ENCODE measurements around the gene HYCC1.
A peak's percentile ranks its signal among the peaks of the same experiment; 100 is the strongest.

Gene HYCC1

DNA sequence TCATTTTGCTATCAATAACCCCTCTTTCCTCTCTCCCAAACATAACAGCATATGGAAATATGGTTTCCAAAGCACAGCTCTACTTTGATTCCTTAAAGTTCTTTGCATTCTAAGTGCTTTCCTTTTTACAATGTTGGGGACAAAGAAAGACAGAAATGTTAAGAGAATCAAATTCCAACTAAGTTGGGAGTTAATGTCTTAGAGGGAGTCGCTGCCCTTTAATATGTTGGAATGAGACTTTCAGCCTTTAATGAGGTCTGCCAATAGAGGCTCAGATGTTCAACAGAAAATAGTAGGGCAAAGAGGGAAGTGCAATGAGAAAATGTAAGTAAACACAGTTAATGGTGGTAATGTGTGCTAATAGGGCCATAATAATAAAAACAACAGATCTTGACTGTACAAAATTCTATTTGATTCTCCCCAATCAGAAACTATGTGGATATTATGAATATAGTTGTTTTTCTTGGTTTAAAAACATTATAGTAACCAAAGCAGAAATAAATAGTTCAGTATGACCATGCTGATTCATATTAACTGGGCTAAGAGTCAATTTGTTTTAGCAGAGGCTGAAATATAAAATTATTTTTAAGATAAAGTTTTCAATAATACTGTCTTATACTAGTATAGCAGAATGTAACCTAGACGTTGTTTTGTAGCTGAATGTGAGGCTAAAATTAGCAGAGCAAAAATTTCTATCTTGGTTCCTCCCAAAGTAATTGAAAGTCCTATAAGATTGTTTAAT lies 10.3 kb downstream of the HYCC1 start:
- no peak for TF ChIP-seq ZNF274 (IDR thresholded peaks at IDR 0.05; ENCODE audit: low read depth, low read length)
- no peak overlapping the region for H3K4me3 ChIP-seq (ENCODE audit: low read length)

DNA sequence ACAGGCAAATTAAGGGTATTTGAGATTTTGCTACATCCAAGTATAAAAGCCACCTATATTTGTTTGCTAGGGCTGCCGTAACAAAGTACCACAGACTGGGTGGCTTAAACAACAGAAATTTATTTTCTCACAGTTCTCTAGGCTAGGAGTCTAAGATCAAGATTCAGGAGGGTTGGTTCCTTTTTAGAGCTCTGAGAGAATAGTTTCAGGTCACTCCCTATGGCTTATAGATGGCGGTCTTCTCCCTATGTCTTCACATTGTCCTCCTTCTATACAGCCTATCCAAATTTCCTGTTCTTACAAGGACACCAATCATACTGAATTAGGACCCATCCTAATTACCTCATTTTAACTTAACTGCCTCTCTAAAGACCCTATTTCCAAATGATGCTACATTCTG lies 11.2 kb downstream of the HYCC1 start:
- no peak overlapping the region for H3K4me3 ChIP-seq (ENCODE audit: low read length)
- TF ChIP-seq ZNF274 (IDR thresholded peaks at IDR 0.05; ENCODE audit: low read depth, low read length) = no peak

DNA sequence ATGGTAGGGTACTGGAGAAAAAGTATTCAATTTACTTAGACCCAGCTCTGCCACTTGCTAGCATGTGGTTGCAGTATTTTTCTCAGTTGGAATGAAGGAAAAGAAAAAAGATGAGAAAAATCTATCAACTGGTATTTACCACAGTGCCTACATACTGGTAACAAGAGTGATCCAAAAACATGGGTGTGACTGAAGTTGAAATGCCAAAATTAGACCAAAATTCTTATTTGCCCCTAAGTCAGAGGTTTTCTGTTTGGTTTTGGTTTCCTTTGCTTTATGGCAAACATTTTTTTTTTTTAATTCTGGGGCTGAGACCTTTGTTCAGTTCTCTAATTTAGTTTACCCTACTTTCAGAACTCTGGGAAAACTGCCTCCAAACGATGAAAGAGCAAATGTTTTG lies 12.3 kb downstream of the HYCC1 start:
- no peak overlapping the region; the same call in 1 of the 2 replicates for H3K4me3 ChIP-seq (ENCODE audit: low read length)
- TF ChIP-seq ZNF274 (IDR thresholded peaks at IDR 0.05; ENCODE audit: low read depth, low read length) = no peak

DNA sequence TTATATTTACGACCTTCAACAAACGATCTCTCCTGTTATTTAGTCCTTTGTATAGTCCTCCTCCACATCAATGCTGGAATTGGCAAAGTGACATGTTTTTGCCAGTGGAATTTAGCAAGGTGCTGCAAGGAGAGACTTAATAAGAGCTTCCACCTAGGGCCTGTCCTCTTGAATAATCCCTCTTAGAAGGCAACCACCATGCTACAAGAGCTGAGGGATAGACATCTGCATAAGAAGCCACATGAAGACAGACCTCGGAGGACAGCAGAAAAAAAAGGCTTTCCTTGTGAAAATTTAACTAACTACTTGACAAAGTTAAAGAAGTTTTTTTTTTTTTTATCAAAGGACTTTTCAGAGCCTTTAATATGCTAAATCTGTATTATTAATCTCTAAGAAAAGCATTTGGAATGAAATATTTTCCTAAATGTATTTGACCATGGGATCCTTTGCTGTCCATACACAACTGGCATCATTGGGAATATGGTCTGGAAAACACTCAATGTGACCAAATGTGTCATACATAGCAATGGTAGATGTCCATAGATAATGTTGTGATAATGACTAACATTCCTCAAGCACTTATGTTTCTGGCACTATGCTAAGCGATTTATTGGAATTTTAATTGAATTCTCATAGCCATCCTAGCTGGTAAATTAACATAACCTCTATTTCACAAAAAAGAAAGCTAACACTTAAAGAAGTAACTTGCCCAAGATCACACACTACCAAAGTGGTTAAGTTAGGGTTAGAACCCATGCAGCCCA lies 13.2 kb downstream of the HYCC1 start:
- no peak for TF ChIP-seq ZNF274 (IDR thresholded peaks at IDR 0.05; ENCODE audit: low read depth, low read length)

DNA sequence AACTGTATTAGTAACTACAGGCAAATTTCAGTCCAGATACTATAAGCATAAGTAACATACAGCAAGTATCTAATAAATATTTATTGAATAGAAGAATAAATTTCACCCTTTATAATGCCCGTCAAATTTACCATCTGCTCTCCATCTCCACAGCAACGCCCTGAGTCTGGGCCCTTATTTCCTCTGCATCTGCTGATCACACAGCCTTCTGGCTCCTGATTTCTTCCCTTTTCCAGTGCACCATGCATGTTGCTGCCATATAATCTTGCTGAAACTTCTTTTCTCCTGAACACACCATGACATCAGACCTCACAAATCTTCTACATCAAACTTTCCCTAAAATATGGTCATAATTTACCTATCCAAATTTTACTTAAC lies 15.4 kb downstream of the HYCC1 start:
- H3K4me3 ChIP-seq (ENCODE audit: low read length) = no peak overlapping the region
- no peak for TF ChIP-seq ZNF274 (IDR thresholded peaks at IDR 0.05; ENCODE audit: low read depth, low read length)

More for the DNA sequence above, 13.2 kb downstream of the HYCC1 start:
- H3K4me3 ChIP-seq (ENCODE audit: low read length) = peak overlapping the region; percentile 18; the same call in 1 of the 2 replicates

DNA sequence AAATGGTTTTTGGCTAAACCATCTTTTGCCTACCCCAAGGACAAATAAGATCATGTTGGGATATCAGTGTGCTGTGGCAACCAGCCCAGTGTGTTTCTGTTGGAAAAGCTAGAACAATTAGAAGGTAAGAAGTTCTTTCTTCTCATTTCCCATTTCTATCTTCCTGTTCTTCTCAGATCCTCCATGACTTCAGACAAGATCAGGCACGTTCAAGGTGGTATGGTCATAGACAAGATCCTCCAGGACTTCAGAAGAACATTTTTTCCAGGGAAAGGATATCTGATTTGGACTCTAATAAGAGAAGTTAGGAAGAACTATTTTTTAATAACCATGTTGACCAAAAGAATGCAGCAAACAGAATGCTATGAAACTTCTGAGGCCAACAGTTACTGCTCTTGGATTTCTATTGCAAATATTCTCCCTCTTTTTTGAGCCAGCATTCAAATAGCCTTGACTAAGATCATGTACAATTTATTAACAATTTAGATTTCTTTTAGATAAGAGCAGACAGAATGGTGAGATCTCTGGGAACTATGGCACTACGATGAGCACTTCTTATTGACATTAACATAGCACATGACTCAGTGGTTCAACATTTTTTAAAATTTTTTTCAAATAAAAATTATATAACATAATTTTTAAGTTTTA lies 15.9 kb downstream of the HYCC1 start:
- TF ChIP-seq ZNF274 (IDR thresholded peaks at IDR 0.05; ENCODE audit: low read depth, low read length) = no peak
- H3K4me3 ChIP-seq (ENCODE audit: low read length) = no peak overlapping the region

DNA sequence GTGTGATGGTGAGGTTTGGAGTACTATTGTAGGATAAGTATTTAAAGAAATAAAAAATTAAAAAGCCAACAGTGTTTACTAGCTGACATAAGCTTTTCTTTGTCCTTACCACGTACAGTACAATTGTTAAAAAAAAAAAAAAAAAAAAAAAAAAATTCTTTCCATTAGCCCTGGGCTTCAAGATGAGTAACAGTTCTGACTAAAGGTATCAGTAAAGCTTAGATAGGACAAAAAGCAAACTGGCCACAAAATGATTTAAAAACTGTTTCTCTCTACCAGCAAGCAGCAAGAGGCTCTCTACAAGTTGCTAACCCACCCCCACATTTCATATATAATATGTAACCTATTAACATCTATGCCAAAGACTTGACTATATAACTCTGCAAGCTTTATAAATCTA lies 17.5 kb downstream of the HYCC1 start:
- TF ChIP-seq ZNF274 (IDR thresholded peaks at IDR 0.05; ENCODE audit: low read depth, low read length) = no peak

DNA sequence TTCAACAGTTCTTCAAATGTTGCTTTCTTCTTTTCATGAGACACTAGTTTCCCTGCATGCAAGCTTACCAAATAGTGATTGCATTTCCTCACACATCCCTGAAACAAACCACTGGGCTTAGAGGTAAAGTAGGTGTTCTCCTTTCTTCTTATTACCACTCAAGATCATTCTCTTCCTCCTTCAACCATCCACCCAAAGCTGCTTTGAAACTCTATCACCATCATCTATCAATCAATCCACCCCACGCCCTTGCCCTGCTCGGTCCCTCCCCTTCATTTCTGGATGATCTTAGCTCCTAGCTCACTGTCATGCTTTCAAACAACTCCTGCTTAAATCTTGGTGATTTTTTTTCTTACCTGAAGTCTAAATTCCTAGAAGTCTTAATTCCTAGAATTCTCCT lies 18.9 kb downstream of the HYCC1 start:
- no peak overlapping the region for H3K4me3 ChIP-seq (ENCODE audit: low read length)
- no peak for TF ChIP-seq ZNF274 (IDR thresholded peaks at IDR 0.05; ENCODE audit: low read depth, low read length)

More for the DNA sequence above, 17.5 kb downstream of the HYCC1 start:
- no peak overlapping the region for H3K4me3 ChIP-seq (ENCODE audit: low read length)

DNA sequence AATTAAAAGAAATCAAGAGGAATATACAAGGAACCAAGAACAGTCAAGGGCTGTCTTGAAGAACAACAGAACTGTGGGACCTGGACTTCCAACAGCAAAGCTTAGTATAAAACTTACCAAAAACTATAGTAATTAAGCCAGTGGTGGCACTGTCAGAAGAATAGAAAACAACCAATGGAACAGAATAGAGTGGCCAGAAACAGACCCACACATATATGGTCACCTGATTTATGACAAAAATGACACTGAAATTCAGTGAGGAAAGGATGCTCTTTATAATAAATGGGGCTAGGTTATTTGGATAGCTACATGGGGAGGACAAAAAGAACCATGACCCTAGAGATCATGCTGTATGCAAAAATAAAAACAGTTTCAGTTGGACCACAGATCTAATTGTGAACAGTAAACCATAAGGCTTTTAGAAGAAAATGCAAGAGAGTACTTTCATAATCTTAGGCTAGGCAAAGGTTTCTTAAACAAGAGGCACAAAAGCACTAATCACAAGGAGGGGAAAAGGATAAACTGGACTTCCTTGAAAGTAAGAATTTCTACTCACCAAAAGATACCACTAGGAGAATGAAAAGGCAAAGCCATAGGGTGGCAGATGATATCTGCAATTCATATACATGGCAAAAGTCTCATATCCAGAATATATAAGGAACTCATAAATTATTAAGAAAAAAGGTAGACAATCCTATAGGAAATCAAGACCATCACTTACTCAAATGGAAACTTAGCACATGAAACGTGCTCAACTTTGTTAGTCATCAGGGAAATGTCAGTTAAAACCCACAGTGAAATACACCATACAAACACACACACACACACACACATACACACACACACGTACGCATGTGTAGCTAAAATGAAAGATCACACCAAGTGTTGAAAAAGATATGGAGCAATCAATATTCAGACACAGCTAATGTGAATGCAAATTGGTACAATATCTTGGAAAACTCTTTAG lies 20.8 kb downstream of the HYCC1 start:
- no peak for TF ChIP-seq ZNF274 (IDR thresholded peaks at IDR 0.05; ENCODE audit: low read depth, low read length)
- H3K4me3 ChIP-seq (ENCODE audit: low read length) = peak overlapping the region; percentile 61; the same call in 1 of the 2 replicates

DNA sequence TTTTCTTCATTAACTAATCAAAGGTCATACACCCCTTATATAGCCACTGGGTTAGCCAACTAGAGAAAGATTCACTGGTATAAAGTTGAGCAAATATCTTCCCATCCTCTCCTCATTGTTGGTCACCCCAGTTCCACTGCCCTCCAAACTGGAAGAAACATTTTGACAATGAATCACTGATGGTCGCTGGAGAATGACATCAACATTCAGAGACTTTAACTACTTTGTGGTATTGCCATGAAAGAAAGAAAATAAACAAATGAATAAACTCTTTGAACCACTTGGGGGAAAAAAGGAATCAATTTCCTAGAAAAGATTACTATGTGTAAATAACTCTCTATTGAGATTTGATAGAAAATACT lies 23.4 kb downstream of the HYCC1 start:
- TF ChIP-seq ZNF274 (IDR thresholded peaks at IDR 0.05; ENCODE audit: low read depth, low read length) = no peak
- H3K4me3 ChIP-seq (ENCODE audit: low read length) = no peak overlapping the region

DNA sequence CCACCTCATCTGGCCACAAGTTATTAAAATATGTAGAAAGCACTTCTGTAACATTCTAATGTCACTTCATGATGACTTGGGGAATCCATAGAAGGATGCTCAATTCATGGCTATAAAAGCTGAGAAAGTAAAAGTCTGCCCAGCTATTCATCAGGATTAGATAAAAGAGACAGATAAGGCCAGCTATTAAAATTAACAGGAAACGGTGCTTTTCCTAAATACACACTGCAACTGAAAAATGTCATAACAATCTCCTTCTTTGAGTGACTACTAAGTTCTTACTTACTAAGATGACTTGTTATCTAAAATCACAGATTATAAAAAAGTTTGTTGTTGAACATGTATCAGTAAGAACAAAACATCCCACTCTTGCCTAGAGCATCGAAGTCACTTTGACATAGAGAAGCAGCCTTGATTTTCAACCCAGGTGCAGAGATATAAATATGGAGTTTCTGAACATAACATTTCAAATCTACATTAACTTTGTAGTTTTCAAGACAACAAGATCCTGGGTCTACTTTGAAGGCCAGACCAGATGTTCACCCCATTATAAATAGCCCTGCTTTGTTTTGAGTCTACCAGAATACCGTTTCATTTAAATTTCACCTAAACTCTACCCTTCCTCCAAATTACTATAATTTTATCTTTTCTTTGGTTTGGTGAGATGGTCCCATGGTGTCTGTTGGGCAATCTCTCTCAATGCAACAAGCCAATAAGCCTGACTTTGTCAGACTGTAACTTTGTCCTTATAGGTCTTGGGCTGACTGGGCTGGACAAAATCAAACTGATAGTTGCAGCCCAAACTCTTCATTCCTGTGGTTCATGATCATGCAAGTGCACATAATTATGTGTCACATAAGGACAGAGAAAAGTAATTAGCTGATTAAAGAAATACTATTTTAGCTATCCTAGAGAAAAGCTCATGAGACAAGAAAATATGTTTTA lies 24.0 kb downstream of the HYCC1 start:
- no peak overlapping the region for H3K4me3 ChIP-seq (ENCODE audit: low read length)
- no peak for TF ChIP-seq ZNF274 (IDR thresholded peaks at IDR 0.05; ENCODE audit: low read depth, low read length)

DNA sequence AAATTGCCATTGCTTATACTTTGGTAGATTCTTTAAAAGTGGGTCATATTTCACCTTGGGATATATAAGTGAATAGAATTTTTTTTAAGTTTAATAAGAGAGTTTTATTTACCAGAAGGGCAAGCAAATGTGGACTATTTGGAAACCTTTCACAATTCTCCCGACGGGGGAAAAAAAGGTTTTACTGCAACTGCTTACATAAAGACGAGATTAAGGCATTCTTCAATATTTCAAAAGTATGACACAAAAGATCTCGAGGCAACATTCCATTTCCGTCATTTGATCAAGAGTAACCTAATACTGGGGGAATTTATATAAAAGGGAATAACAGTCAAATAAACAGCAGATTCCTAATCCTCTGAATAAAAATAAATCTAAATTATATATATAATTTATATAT lies 28.5 kb downstream of the HYCC1 start:
- no peak for TF ChIP-seq ZNF274 (IDR thresholded peaks at IDR 0.05; ENCODE audit: low read depth, low read length)
- H3K4me3 ChIP-seq (ENCODE audit: low read length) = no peak overlapping the region
